ENCODE data around the gene JAK1.

Gene JAK1

DNA sequence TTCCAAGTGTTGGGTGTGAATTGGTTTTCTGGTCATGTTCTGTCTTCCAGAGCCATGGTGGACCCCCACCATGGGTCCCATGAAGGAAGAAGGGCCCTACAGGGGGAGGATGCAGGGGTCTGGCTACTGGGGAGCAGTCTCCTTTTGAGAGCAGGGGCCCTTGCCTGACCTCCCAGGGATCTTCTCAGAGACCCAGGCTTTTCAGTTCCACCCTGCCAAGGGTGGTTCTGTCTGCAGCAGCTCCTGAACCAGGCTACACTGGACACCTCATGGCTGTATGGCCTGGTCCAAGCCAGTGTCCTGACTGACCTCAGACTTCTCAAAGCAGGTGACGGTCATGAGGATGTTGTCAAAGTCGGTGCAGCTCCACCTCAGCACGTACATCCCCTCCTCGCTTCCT lies 109.0 kb downstream of the JAK1 start:
- DNase-seq, result no peak

DNA sequence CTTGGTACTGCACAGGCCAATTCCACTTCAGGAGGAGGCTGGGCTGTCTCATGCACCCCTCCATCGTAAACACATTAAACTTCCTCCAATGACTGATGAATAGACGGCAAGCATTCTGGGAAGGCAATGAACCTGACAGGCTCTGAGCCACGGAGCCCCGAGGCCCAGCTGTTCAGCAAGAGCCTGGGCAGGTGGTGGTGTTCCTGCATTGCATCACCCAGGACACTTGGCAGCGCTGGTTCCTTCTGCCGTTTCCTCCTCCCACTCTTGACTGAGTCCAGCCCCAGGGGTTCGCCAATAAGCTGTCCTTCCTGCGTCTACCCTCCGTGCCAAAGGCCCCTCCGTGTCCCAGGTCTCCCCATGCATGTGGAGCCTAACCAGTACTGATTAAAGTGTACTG lies 109.8 kb downstream of the JAK1 start:
- no peak for DNase-seq

DNA sequence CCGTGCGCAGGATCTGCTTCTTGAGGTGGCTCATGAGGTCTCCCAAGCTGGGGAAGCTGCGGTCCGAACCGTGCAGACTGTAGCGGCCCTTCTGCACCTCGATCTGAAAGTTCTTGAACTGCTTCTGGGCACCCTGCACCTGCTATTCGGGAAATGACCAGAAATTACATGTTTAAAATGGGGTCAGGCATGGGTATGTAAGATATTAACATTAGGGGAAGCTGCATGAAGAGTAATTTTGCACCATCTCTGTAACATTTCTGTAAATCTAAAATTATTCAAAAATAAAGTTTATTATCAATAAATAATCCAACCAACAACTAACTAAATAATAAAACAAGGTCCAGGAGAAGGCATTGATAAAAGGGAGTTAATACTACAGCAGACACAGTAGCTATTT lies 110.8 kb downstream of the JAK1 start:
- no peak for DNase-seq

- DNase-seq, result no peak
These were observed 111.7 kb downstream of the JAK1 start for GRCh38 chr1:64854674-64855073.

GRCh38 chr1:64851664-64852063 lies 114.7 kb downstream of the JAK1 start:
- DNase-seq, result no peak

DNA sequence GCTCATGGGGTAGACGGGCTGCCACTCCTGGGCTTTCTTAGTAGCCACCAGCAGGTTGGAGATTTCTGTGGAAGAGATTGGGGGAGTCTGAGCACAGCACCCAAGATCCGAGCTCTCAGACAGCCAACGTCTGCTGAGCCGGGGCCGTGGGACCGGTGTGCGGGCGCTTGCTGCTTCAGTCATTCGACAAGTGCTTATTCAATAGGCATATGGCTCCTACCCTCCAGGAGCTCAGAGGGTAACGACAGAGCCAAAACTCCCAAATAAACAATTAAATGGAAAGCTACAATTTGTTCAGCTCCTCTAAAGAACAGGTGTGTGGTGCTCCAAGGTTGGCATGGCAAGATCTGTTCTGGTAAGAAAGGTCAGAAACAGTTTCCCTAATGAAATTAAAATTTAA lies 115.5 kb downstream of the JAK1 start:
- no peak for DNase-seq

DNA sequence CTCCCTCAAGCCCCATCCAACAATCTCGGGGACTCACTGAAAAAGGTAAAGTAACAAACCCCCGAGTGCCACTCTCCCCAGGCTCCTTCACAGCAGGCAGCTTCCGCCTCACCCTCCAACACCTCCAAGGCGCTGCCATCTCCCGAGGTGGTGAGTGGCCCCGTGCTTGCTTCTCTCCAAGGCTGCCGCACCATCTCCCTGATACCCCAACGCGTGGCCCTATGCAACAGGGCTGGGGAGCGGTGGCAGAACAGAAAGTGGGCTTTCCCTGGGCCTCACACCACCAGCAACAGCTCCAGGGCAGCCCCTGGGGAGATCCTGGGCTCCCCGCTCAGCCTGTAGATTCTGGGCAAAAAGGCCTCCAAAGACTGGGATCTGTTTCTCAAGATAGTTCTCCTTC lies 116.4 kb downstream of the JAK1 start:
- DNase-seq, result no peak

GRCh38 chr1:64848803-64849202 lies 117.5 kb downstream of the JAK1 start:
- DNase-seq, result no peak

GRCh38 chr1:64848136-64848535 lies 118.2 kb downstream of the JAK1 start:
- DNase-seq, result no peak

DNA sequence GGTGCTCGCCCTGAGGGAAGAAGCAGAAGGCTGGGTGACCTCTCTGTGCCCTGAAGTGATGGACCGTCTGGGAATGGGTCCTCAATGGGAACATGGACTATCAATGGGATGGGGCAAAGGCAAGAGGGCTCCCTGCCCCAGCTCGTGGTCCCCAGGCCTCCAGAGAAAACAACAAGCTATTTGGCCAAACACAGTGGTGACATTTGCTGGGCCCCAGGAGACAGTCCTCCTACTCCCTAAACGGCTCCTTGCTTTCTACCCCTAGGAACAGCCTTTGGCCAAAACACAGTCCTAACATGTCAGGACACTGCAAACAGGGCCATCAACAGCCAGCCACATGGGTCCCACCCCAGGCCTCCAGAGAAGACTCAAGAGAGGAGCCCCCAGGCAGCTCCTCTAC lies 118.7 kb downstream of the JAK1 start:
- DNase-seq, result no peak

GRCh38 chr1:64846573-64847430 lies 119.5 kb downstream of the JAK1 start:
- no peak for DNase-seq

DNA sequence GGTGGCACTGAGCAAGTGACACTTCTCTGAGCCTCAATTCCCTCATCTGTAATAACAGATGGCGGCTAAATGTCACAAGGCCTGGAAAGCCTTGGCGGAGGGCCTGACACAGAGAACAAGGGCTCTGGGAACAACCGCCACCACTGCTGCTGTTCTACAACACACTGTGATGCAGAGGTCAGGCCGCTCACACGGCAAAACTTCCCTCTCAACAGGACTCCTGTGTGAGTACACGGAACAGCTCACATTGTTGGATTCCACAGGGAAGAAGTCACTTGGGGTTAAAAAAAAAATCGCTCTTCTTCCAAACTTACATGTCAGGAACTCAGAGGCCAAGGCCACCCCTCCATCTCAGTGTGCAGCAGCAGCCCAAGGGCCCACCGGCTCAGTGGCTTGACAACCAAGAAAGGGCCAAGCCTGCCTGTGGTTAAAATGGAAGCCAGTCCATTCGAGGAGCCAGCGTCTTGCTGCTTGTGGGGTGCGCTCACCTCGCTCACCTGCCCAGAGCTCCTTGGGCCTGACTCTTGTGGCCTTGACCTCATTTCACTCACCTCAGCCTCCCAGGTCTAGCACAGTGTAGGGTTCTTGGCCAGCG lies 120.4 kb downstream of the JAK1 start:
- no peak for DNase-seq

GRCh38 chr1:64844609-64845008 lies 121.7 kb downstream of the JAK1 start:
- no peak for DNase-seq

GRCh38 chr1:64844175-64844574 lies 122.2 kb downstream of the JAK1 start:
- DNase-seq, result no peak

DNA sequence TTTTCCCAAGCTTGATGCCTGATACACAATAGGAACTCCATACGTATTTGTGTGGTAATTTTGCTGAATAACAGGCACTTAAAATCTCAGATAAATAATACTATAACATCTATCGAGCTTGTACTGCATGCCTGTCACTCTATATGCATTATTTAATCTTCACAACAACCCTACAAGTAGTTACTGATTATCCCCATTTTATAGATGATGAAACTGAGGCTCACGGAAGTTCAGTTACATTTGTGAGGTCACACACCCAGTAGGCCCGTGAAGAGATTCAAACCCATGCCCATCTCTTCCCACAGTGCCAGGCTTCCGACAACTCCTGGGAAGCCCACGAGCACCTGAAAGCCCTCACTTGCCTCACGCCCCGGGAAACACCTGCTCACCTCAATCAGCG lies 122.7 kb downstream of the JAK1 start:
- DNase-seq, result no peak

DNA sequence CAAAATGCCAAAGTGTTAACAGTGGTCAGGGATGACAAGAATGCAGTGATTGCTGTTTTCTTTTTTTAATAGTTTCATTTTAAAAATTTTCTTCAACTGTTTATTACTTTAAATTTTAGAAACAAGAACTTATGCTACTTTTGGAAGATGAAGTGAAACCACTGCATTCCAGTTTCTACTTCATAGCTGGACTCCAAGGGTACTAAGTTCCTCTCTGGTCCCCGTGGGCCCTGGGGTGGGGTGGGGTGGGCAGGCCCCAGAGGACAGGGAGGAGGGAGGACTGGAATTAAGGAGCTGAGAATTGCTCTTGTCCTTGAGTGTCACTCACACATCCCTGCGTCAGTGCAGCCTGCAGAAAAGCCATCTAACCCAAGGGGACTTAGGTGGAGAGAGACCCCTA lies 124.1 kb downstream of the JAK1 start:
- DNase-seq, result no peak

- no peak for DNase-seq
These were observed 124.9 kb downstream of the JAK1 start for GRCh38 chr1:64841330-64842065.

- no peak for DNase-seq
These were observed 126.5 kb downstream of the JAK1 start for GRCh38 chr1:64839732-64840405.

DNA sequence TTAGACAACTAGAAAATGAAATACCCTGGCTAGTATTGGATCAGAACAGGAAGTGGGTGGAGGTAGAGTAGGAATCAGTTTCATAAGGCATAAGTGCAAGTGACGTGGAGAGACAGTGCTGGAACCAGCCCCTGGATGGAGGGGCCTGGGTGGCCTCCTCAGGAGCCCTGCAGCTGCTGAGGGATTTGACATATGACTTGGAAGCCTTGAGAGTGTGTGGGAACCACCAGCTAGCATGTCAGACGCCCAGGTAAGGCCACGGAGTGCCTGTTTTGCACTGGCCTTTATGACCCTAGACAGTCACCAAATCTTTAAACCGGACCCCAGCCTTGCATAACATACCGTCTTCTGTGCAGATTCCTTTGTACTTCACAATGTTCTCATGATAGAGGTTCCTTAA lies 127.1 kb downstream of the JAK1 start:
- DNase-seq, result no peak

GRCh38 chr1:64838486-64838885 lies 127.9 kb downstream of the JAK1 start:
- DNase-seq, result no peak

DNA sequence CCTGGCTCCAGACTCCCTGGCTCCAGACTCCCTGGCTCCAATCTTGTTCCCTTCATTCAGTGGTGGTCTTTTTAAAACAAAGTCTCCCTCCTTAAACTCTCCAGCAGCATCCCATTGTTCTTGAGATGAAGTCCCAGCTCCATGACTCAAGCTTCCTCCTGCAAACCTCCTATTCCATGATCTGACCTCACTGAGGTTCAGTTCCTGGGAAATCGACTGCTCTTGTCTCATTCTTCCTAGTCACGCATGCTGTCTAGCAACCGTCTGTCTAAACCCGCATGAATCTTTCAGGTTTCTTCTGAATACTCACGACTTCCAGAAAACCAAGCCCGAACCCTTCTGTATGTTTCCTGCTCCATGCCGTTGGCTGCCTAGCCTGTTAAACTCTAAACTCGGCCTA lies 129.5 kb downstream of the JAK1 start:
- no peak for DNase-seq

DNA sequence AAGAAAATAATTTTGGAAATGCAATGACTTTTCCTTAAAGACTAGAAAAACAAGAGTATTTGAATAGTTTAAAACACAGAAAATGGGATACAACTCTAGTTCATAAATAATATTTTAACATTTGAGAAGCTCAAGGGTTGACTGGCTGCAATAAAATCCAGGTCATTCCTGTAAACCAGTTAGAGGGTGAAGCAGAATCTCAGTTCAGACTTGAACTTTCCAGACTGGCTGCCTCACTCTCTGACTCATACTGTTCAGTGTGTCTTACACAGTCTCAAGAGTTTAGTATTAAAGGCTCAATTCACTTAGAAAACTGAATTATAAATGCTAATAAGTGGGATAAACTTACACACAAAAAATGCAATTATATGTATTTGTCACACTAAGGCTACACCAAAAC lies 131.6 kb downstream of the JAK1 start:
- no peak for DNase-seq

GRCh38 chr1:64830030-64830651 lies 136.2 kb downstream of the JAK1 start:
- DNase-seq, result no peak

Measured in NCI-H774 (cell line).